C4-2B (cell line): ENCODE results near the gene NPAS3.

Experiments used
- H3K27ac ChIP-seq: fragments of 450-650 bp; 2 replicates; pipeline ENCODE4 v1.5.1; 2017
- ZFX ChIP-seq: fragments of 450-650 bp; IDR thresholded peaks from 2 replicates; pipeline ENCODE4 v1.6.1; 2017
- TF ChIP-seq, protein P1 (sequence below): fragments of 450-650 bp; conservative IDR thresholded peaks from 2 replicates; pipeline ENCODE4 v1.5.1; 2017; ENCODE audit warnings: mild to moderate bottlenecking

The NPAS3 gene

DNA sequence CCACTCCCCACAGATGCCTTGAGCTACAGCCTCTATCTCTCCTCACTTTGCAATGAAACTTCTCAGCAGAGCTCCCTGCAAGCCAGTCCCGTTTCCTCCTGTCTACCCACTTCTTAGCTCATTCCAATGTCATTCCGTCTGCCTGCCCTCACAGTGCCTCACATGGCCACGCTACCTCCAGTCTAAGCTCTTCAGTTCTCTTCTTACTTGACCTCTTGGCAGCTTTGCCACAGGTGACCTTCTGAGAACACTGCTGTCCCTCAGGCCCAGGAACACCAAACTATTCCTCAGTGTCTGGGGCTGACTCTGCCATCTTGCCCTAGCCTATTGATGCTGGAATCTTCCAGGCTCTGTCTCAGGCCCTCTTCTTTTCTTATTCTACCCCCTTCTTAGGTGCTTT is 902.1 kb downstream of the NPAS3 start:
- TF ChIP-seq ZFX: no peak
- TF ChIP-seq, protein P1, sequence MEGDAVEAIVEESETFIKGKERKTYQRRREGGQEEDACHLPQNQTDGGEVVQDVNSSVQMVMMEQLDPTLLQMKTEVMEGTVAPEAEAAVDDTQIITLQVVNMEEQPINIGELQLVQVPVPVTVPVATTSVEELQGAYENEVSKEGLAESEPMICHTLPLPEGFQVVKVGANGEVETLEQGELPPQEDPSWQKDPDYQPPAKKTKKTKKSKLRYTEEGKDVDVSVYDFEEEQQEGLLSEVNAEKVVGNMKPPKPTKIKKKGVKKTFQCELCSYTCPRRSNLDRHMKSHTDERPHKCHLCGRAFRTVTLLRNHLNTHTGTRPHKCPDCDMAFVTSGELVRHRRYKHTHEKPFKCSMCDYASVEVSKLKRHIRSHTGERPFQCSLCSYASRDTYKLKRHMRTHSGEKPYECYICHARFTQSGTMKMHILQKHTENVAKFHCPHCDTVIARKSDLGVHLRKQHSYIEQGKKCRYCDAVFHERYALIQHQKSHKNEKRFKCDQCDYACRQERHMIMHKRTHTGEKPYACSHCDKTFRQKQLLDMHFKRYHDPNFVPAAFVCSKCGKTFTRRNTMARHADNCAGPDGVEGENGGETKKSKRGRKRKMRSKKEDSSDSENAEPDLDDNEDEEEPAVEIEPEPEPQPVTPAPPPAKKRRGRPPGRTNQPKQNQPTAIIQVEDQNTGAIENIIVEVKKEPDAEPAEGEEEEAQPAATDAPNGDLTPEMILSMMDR: no peak
- H3K27ac ChIP-seq: no peak overlapping the region

DNA sequence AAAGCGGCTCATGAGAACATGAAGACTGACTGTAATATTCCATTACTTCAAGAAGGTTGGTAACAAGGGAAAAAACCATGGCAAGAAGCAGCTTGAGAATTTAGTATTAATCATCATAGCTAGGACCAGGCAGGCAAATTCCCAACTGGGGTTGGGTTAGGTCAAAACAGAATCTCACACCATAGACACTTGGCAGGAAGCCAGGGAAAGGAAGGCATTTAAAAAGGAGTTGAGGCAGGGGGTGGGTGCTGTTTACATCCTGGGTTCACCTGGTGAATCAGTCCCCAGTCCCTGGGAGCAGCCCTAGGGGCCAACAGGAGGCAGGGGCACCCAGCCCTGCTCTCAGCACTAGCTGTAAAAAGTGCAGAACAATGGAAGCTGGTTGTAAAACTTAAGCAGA is 903.6 kb downstream of the NPAS3 start:
- no peak overlapping the region for H3K27ac ChIP-seq
- TF ChIP-seq, protein P1: no peak

DNA sequence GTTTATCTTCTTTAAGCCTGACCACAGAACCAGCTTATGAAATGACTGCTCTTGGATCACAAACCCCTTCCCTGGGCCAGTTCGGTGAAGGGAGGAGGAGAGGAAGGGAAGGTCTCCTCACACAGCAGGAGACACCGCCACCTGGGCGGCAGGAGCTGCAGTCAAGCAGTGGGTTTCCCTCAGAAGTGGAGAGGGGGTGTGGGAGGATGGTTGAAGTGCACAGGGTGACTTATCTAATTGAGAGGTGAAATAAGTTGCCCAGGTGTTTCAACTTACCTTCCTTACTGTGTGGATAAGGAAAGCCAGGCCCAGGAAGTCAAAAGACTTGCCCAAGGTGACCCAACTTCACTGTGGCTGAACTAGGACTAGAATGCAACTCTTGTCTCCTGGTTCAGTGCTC is 905.4 kb downstream of the NPAS3 start:
- TF ChIP-seq, protein P1: no peak
- TF ChIP-seq ZFX: no peak
- H3K27ac ChIP-seq: no peak overlapping the region

DNA sequence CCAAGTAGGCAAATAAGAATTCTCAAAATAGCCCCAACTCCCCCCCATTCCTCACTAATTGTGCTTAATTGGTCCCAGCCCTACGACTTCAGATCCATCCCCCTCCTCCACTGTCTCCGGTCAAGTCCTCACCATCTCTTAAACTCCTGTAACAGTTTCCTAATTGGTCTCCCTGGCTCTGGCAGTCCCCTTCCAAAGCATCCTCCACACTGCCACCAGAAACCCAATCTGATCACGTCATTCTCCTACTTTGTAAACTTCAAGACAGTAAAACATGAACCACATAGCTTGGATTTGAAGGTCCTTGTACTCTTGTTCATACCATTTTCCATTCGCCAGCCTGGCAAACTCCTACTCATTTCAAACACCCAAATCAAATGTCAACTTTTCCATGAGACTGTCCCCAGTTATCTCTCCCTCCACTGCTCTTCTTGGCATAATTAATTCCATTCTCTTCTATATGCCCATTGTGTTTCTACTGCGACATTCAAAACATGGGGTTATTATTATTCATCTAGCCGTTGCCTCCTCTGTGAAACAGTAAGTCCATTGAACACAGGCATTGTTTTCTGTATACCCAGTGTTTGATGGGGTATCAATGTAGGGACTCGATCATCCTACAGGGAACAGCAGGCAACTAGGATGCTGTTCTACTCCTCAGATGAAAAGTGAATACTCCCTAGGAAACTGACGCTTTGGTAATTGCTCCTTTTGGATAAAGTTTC is 907.6 kb downstream of the NPAS3 start:
- no peak overlapping the region for H3K27ac ChIP-seq
- TF ChIP-seq, protein P1: no peak
- no peak for TF ChIP-seq ZFX

DNA sequence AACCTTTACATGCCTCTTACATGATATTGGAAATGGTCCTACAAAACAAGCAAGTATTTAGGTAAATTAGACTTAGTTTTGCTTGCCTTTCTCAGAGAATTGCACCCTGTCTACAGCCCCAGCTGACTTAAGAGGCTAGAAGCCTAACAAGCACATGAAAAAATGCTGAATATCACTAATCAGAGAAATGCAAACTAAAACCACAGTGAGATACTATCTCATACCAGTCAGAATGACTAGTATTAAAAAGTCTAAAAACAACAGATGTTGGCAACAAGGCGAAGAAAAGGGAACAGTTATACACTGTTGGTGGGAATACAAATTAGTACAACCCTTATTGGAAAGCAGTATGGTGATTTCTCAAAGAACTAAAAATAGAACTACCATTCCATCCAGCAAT is 908.4 kb downstream of the NPAS3 start:
- no peak for TF ChIP-seq ZFX
- TF ChIP-seq, protein P1: no peak
- no peak overlapping the region for H3K27ac ChIP-seq

DNA sequence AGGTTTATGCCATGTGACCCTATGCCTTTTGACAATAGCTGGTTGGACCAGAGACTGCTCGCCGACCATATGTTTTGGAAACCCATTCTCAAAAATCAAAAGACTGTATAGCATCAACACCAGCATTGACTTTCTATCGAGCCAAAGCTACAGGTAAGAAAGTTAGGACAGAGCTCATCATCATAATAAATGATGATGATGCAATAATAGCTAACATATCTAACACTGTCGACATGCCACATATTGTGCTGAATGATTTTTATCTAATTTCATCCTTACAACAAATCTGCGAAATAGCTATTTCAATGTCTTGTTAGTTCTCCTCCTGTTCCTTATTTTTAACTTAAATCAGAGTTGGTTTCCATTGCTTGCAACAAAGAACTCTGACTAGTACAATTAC is 909.3 kb downstream of the NPAS3 start:
- H3K27ac ChIP-seq: no peak overlapping the region
- TF ChIP-seq, protein P1: no peak
- no peak for TF ChIP-seq ZFX

DNA sequence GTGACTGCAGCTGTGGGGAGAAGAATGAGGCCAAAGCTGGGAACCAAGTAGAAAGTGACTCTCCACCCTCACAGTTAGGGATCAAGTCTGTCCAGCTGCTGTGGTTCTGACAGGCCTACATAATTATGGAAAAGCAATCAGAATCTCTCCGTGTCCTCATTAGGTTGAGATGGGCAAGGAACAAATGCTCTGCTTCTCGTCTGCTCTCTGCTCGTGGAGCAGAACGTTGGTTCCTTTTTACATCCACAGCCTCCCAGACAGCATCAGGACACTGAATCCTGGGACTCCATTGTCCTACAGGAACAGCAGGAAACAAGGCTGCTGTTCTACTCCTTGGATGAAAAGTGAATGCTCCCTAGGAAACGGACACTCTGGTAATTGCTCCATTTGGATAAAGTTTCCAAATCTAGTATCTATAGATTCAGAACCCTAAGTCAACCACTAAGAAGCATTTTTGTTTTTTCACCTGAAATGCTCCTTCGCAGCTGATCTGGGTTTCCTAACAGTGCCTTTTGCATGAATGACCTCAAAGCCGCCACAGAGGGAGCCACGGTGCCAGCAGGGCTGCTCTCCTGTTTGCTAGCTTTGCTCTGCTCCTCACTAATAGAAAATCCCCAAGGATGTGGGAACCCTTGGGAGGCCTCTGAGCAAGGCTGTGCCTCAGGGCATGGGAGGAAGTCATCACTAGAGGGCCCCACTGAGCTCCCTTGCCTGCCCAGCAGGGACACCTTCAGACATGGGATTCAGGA is 910.2 kb downstream of the NPAS3 start:
- no peak for TF ChIP-seq ZFX
- TF ChIP-seq, protein P1: peak; percentile 89
- no peak overlapping the region for H3K27ac ChIP-seq
